Esophagus muscularis mucosa (tissue), 3 donors: ENCODE data around the gene GCSAM.

ENCODE experiments used
- CTCF ChIP-seq, 3 experiments: fragments of 200-600 bp in 2 of 3; fragments of 450-650 bp in 1 of 3; sonication (generic) in 2 of 3; IDR thresholded peaks; one replicate each; pipeline ENCODE4 v1.5.1; 2017 to 2019; ENCODE audit warnings: antibody characterized with exemption in 3 of 3, mild to moderate bottlenecking in 2 of 3, moderate library complexity in 1 of 3
- POLR2AphosphoS5 ChIP-seq, 2 donors: sonication (generic); formaldehyde crosslinking; IDR thresholded peaks; one replicate each; pipeline ENCODE4 v1.6.1; 2017; ENCODE audit warnings: antibody characterized with exemption in 2 of 2

- no peak for TF ChIP-seq CTCF (IDR thresholded peaks at IDR 0.05)
- no peak for TF ChIP-seq POLR2AphosphoS5 (IDR thresholded peaks at IDR 0.05)
These were observed 5.3 kb upstream of the GCSAM start for GRCh38 chr3:112138219-112138969.
